GM19240 (cell line): ENCODE data around the gene MEGF6.

Source experiments
- DNase-seq: peaks from one replicate; pipeline ENCODE4 v3.0.0; 2011; ENCODE audit warnings: low spot score; ENCODE audit not compliant: insufficient read length

Gene MEGF6

DNA sequence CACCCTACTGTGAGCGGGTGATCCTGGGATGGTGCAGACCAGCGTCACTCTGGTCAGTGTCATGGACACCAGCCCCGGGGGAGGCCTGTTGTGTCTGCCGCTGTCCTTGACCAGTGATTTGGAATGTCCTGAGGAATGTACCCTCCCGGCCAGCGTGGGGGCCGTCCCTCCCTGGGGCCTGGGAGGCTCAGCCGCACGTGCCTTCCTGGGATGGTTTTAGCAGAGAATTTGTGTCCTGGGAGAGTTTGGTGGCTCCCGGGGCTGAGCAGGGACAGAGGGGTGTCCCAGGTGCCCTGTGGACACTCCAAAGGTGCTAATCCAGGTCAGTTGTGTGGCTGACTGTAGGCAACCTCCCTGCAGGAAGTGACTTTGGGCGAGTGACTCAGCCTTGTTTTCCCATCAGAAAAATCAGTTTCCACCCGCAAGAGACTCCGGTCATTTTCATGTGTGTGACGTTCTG lies 150.6 kb downstream of the MEGF6 start:
- DNase-seq: no peak

DNA sequence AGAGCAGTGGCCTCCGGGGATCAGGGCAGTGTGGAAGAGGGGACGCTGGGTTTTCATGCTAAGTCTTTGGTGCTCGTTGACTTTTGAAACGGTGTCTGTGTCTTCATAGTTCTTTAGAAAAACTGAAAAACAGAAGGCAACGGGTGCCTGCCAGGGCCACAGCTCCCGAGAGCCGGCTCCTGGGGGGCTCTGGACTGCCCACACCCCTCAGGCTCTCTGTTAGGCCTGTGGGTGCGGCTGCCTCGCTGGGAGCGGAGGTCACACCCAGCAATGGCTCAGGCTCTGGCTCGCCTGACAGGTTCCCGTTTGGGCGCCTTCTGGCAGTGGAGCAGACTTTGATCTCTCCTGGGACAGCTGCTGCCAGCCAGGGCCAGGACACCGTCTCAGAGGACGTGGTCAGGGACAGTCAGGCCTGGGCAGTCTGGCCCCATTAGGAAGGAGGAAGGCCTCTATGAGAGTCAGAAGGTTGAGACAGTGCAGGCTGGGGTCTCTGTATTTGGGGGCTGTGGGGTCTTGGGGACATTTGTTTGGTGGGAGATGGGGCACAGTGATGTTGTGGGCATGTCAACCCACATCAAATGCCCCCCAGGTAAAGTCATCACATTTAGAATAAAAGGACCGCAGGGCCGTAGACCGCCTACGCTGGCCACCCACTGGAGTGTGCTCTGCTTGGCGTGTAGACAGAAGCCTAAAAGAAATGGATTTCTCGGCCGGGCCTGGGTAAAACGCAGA lies 151.2 kb downstream of the MEGF6 start:
- DNase-seq: no peak

DNA sequence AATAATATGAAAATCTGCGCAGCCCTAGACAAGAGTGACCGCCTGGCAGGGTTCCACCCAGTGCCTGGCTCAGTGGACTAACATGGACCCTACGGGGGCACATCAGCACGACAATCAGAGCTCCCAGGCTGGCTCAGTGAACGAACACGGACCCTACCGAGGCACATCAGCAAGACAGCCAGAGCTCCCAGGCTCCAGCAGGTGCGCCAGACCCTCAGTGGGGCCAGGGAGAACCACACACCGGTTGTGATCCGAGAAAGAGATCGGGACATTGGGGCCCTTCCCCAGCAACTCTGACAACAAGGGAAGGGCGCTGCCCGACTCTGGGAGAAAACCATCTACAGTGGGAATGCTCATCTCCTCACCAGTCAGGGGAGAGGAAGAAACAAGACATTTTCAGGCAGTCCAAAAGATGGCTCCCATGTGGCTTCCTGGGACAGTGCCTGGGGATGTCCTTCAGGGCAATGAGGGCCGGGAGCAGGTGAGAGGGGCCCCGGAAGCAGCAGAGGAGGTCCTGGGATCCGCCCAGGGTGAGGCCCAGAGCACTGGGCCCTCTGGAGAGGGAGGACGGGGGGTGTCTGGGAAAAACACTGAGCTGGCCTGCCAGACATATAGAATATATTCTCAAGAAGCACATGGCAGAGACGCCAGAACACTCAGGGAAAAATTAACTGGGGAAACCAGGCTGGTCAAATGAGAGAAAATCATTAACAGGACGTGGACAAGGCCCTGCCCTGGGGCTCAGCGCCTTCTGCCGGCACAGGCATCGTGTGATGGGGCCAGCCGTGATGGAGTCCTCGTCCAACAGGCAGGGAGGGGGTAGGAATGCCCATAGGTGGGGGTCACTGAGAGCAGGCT lies 152.0 kb downstream of the MEGF6 start:
- no peak for DNase-seq

DNA sequence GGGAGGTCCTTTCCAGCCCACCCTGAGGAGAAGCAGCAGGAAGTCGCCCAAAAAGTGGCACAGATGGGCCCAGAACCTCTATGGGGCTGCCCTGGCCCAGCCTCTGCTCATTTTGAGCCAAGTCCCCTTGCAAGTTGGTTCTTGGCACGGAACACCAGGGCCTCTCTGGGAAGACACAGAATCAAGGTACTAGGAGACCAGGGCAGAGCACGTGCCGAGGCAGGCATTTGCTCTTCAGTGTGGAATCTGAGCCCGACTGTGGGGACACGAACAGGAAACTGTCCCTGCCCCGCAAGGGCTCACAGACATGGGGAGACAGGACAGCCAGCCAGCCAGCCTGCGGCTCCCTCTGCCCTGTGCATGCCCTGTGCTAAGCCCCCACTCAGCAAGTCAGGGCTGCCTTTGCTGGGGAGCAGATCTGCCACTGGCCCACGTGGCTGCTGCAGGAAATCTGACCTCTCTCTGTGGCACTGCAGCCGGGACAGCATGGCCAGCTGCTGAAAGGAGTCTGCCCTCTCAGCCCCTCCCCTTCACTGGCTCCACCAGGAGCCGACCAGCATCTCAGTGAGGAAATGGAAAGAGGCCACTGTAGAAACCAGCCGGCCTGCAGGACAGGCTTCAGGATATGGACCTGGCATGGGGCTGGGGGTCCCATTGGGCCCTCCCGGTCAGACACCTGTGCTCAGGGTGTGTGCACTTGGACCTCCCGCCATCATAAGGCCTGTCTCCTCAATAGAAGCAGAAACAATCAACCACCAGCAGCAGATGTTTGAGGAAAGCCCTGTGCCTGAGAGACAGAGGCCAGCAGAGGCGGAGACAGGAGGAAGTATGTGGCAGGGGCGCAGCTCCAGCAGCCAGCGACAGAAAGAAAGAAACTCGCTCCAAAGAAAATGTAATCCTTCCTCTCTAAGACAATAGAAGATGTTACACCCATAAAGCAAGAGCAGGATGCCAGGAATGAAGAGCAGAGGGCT lies 153.1 kb downstream of the MEGF6 start:
- no peak for DNase-seq

DNA sequence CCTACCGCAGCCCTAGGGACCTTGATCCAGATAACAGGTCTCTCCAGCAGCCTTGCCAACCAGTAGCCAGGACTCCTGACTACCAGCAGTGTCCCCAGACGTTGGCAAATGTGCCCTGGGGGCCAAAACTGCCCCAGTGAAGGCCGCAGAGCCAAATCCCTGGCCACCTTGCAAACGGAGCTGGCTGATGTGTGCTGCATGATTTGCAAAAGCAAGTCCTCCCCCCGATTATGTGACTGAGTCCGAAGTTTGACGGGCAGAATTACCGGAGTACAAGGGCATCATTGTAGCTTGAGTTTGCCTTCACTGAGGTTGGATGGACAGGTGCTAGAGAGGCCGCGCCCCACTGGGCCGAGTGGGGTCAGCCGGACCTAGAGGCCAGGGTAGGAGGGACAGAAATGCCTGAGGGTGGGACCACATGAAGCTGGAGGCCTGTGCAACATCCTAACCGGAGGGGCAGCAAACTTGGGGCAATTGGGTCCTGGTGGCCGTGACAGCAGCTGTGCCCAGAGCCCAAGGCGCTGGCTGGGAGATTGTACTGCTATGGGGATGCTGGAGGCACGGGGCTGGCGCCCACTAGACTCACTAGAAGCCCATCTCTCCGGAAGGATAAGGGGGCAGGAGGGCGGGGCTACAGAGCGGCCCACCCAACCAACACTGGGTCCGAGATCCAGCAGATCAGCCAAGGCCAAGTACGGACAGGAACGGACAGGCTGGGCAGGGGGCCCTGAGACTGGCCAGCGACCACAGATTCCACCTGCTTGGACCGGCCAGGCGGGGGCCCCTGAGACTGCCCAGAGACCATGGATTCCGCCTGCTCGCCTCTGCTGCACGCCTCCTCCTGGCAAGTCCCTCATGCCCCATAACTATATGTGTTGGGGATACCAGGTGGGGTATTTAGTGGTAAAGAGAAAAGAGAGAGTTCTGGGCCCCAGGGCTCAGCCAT lies 154.1 kb downstream of the MEGF6 start:
- no peak for DNase-seq

DNA sequence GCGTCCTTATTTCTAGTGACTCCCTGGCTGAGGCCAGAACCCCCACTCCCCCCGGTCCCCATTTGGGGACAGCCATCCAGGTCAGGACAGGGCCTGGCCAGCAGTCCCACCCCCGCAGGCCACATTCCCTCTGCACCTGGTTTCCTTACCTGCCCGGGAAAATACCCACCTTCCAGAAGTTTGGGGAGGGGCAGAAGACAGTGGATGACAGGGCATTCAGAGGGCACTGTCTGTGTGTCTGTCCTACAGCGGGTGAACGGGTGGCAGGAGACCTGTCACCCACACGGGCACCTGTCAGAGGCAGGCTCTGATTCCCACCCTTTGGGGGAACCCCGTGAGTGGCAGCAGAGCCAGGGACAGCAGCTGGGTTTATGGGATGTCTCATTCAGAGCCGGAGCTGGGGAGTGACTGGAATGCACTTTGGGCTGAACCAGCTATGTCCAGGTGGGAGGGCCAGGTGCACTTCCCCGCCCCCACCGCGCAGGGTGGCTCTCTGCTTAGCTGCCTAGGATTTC lies 154.8 kb downstream of the MEGF6 start:
- DNase-seq: no peak

DNA sequence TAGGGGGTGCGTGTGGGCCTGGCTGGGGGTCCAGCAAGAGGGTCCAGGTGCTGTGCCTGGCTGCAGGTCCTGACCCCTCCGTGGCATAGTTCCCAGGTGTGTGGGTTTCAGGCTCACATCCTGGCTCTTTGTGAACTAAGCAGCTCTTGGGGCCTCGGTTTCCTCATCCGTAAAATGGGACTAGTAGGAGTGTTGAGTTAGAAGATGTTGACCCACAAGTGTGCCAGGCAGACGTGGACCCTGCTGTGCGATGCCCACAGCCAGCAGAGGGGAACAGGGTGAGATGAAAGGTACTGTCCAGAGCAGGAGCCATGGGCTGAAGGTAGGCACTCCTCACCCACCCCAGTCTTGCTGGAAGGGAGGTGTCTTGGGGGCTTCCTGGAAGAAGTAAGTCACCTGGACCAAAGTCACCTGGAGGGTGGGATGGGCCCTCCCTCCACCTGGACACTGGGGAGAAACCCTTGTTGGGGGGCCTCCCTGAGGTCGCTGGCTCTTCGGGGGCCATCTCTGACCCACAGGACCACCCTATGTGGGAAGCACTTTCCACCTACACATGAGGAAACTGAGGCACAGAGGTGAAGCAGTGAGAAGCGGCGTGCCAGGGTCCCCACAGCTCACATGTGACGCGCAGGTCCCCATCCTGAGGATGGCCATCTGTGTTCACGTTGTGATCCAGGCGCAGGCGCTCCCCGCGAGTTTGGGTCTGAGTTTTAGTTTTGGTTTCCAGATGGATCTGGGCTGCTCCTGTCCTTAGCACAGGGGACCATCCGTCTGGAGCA lies 155.4 kb downstream of the MEGF6 start:
- no peak for DNase-seq

DNA sequence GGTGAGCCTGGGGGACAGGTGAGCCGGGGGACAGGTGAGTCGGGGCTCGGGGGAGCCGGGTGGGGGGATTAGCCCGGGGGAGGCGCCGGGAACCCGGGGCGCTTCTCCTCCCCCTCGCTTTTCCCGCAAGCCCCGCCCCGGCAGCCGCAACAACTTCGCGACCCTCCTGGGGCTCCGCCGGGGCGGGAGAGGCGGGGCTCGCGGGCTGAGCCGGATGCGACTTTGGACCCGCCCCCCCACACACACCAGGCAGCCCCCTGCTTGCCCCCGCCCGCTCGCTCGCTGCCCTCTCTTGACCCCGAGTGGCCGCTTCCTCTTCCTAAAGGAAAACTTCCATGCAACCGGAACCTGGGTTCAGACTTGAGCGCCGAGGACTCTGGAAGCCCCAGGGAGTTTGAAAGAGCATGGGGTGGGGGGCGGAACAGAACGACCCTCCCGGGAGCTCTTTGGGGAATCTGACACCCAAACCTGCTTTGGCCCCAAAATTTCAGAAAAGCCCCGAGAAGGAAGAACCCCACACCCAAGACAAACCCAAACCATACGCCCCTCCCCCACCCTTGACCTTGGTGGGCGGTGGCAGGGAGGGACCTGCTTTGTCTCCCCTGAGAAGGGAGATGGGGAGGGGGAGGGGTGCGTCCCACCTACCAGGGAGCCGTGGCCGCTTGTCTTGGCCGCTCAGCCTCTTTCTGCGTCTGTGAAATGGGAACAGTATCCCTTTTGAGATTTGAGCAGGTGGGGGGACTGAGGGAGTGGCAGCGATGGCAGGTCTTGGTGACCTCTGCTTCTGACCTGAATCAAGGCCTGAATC lies 156.3 kb downstream of the MEGF6 start:
- DNase-seq: no peak

DNA sequence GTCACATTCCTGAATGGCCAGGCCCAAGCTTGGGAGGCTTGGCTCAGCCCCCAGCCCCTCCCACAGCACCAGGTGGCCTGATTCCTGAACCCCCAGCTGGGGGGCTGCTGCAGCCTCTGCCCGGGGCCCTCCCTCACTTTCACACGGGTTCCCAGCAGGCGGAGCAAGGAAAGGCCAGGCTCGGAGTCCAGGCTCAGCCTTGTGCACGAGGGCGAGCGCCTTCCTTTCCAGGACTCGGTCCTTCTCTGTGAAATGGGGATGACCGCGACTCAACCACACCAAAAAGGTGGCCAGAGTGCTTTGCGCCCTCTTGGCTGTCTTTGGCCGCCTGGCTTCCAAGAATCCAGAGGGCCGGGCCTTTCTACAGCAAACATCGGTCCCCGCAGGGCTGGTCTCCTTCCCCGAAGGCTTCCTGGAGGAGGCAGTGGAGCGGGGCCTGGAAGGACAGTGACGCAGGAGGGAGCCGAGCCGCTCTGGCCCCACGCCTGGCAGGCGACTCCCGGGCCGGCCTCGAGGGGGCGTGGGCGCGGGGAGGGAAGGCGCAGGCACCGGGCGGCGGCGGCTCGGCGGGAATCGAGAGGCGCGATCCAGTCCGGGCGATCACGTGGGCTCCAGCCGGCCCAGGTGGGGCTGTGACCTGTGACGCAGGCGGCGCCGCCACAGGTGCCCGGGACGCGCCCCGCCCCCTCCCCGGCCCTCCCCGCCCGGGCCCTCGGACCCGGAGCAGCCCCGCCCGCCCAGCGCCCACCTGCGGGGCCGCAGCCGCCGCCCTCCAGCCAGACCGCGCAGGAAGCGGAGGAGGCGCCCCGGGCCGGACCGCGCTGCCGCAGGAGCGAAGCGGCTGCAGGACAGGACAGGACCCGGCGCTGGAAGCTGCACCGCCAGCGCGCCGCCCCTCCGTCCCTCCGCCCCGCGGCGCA lies 157.2 kb downstream of the MEGF6 start, which contains the start of gene ARHGEF16:
Gene ARHGEF16 (plus strand): TSS at position 775 of the 920 bp plus-strand sequence. CDS start 8,420 bp downstream, outside the sequence.
- DNase-seq: no peak

DNA sequence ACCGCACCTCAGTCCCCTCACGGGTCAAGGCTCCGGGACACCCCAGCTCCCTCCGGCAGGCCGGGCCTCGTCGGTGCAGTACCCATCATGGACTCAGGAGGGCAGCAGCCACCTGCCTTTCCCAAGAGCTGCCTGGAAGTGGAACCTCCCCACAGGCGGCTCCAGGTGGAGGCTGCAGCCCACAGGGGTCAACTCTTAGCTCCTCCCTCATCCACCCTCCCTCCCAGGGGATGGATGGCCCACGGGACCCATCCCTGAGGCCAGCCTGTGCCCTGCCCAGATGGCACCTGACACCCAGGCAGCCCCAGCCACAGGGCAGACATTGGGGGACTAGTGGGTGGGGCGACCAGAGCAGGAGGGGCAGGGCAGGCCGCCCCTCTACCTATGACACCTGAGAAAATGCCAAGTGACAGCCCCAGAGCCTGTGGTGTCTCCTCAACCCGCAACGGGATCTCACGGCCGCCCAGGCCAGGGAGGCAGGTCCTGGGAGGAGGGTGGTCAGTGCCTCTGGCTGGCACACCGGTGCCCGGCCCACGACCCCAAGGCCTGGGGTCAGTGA lies 158.0 kb downstream of the MEGF6 start:
- DNase-seq: peak; percentile 88

DNA sequence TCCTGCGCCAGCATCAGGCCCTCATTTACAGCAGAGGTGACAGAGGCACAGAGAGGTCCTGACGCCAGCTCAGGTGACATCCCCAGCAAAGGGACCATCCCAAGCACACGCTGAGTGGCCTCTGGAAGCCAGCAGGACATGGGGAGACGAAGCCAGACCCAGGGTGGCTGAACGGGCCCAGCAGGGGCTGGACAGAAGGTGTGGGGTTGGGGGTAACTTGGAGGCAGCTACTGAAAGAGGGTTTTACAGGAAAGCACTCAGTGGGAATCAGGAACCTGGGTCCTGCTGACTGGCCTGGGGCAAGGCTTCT lies 158.5 kb downstream of the MEGF6 start:
- DNase-seq: no peak

DNA sequence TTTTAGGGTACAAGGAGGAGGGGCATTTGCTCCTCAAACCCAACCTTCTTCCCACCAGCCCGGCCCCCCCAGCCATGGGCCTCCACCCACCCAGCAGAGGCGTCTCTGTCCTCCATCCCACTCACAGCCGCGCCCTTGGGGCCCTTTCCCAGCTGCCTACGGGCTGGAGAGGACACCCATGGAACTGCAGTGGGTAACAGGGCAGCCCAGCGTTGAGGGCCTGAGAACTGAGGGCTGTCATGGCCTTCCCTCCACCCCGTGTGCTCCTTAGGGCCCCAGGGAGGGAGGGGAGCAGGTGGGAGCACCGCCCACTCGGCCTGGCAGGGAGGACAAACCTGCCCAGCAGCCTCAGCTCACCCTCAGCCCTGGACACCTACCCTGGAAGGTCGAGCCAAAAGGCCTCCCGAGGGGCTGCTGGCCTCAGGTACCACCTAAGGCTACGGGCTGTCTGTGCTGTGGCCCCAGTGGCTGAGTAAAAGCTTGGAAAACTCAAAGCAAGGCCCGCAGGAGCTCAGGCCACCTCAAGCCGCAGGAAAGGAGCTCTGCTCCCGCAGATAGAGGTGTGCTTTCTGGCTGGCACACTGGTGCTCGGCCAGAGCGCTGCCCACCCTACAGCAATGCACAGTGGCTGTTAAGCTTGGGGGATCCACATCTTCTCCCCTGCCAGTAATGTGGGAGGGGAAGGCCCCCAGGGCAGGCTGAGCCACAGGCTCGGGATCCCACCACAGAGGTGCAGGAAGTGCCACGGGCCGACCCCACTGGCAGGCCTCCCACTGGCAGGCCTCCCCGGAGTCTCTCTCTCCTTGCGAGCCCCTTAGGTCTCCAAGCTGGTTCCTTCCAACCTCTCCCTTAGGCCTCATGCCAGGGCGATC lies 159.1 kb downstream of the MEGF6 start:
- DNase-seq: no peak

DNA sequence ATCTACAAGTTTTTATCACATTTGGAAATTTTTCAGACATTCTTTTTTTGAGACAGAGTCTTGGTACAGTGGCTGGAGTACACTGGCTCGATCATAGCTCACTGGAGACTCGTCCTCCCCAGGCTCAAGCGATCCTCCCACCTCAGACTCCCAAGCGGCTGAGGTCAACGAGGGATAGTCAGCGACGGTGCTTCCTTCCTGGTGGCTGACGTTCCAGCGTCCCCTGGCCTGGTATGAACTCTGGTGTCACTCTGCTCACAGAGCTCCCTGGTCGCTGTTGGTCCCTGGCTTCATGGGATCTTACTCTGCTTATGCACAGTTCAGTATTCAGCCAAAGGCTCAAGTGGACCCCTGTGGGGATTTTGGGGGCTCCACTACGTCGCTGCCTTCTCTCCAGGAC lies 160.3 kb downstream of the MEGF6 start:
- DNase-seq: no peak

DNA sequence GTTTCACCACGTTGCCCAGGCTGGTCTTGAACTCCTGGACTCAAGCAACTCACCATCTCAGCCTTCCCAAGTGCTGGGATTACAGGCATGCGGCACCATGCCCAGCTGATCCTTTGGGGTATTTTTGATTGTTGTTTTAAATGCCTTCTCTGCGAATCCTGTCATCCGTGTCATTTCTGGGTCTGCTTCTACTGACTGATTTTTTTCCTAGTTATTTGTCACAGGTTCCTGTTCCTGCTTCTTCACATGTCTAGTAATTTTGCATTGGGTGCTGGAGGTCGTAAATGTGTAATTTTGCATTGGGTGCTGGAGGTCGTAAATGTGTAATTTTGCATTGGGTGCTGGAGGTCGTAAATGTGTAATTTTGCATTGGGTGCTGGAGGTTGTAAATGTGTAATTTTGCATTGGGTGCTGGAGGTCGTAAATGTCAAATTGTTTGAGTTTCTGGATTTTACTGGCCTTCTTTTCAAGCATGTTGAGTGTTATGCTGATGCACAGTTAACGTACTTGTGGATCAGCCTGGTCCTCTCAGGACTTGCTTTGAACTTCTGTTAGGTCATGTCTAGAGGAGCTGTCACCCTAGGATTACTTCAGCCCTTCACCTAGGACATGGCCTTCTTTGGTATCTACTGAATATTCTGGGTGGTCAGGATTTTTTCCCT lies 161.0 kb downstream of the MEGF6 start:
- no peak for DNase-seq

DNA sequence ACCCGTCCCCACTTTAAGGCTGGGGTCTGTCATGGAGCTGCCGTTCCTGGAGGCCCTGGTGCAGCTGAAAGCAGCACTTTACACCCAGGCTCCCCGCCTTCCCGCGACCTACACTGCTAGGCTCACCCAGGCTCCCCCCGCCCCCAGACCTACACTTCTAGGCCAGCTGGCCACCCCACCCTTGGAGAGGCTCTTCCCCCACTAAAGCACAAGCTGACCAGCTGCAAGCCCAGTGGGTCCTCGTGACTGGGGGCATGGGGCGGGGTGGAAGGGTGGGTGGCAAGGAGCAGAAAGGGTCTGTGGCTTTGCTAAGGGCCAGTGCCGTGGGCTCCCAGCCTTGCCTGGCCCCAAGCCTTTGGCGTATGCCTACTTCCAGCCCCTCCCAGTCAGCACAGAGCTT lies 166.6 kb downstream of the MEGF6 start:
- DNase-seq: no peak

DNA sequence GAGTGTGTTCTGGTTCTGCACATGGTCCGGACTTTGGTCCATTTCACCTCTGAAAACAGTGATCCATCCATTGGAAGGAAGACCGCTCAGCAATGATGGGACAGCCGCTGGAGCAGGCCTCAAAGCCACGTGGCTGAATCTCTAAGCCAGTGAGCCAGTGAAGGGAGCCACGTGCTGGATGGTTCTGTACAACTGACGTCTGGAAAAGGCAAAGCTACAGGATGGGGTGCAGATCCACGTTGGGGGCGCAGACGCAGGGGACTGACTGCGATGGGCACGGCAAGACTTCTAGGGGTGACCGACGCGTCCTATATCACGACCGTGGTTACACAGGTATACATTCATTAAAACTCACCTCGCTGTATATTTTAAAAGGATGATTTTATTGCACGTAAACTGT lies 167.0 kb downstream of the MEGF6 start:
- DNase-seq: no peak
